ENCODE data around the gene CYYR1. TPM values are rescaled to one million over a fixed set of nuclear protein-coding genes. Genes with fewer than 3 reads are reported as not detected.

CYYR1 gene
- polyA plus RNA-seq, 3 donors = 0.16 to 0.30 TPM; not detected in 1

DNA sequence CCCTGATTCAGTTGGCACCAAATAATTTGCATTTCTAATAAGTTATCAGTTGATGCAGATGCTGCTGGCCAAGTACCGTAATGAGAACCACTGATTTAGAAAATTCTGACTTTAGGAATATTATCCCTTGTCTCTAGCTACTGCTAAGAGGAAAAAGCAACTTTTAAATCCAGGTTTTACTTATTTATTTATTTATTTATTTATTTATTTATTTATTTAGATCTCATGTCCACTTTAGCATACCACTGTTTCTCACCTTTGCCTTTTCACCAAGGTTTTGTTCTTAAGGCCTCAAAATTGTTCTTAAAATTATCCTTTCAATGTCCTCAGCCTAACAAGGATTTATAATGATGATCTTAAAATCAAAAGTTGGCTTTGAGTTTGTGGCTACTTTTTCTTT, 8.7 kb upstream of the CYYR1 start:
- H3K9me3 ChIP-seq (replicated peaks in 1 of 2; ENCODE audit: control insufficient read depth in 1 of 2, insufficient read depth in 1 of 2, low read length in 2 of 2) = peaks cover 0 to 4% of the 10 kb centered on the region in 2 donors
- H3K79me2 ChIP-seq (ENCODE audit: insufficient read depth, low read length) = no peaks in the 10 kb centered on the region
- intact Hi-C loops (cut with micrococcal nuclease) = no loop called here
- Mint-ChIP-seq H3K27ac (no peak overlapping the region), H3K27me3 (ENCODE audit: low read depth in 3 of 3) (no peaks in the 10 kb centered on the region), H3K4me3 (no peak overlapping the region), H3K36me3 (no peaks in the 10 kb centered on the region), H3K9me3 (peaks cover 8 to 21% (median 11%) of the 10 kb centered on the region in 7 donors), H3K4me1 (no peaks in the 10 kb centered on the region)
- no peak overlapping the region for H2AFZ ChIP-seq (ENCODE audit: insufficient read depth, low read depth, low read length, poor library complexity, severe bottlenecking)
- no peak overlapping the region for H3K27ac ChIP-seq (ENCODE audit: low read depth in 1 of 2, low read length in 2 of 2)
- H3K27me3 ChIP-seq (ENCODE audit: control insufficient read depth in 2 of 2, insufficient read depth in 2 of 2, low read length in 2 of 2) = no peaks in the 10 kb centered on the region
- no peaks in the 10 kb centered on the region for H3K4me1 ChIP-seq (ENCODE audit: control insufficient read depth in 1 of 2, insufficient read depth in 2 of 2, low read length in 2 of 2)
- no peak overlapping the region for H3K4me2 ChIP-seq (replicated peaks; ENCODE audit: extremely low read depth, low read length, poor library complexity, severe bottlenecking)
- WGBS (ENCODE audit: insufficient coverage) = no CpG with 5 or more reads among the region's 1 CpG
- no peak overlapping the region for H3K9ac ChIP-seq (ENCODE audit: insufficient read depth, low read length, poor library complexity, severe bottlenecking)
- TF ChIP-seq, protein P1, sequence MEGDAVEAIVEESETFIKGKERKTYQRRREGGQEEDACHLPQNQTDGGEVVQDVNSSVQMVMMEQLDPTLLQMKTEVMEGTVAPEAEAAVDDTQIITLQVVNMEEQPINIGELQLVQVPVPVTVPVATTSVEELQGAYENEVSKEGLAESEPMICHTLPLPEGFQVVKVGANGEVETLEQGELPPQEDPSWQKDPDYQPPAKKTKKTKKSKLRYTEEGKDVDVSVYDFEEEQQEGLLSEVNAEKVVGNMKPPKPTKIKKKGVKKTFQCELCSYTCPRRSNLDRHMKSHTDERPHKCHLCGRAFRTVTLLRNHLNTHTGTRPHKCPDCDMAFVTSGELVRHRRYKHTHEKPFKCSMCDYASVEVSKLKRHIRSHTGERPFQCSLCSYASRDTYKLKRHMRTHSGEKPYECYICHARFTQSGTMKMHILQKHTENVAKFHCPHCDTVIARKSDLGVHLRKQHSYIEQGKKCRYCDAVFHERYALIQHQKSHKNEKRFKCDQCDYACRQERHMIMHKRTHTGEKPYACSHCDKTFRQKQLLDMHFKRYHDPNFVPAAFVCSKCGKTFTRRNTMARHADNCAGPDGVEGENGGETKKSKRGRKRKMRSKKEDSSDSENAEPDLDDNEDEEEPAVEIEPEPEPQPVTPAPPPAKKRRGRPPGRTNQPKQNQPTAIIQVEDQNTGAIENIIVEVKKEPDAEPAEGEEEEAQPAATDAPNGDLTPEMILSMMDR (IDR thresholded peaks at IDR 0.05) = no peak
- H3K4me3 ChIP-seq (replicated peaks in 1 of 3; ENCODE audit: low read depth in 2 of 3, low read length in 3 of 3) = no peak overlapping the region
- H4K20me1 ChIP-seq (ENCODE audit: insufficient read depth, low read length) = no peaks in the 10 kb centered on the region
- H3K36me3 ChIP-seq (replicated peaks in 1 of 2; ENCODE audit: control insufficient read depth in 1 of 2, insufficient read depth in 2 of 2, low read length in 2 of 2) = no peaks in the 10 kb centered on the region
- DNase-seq = no peak

DNA sequence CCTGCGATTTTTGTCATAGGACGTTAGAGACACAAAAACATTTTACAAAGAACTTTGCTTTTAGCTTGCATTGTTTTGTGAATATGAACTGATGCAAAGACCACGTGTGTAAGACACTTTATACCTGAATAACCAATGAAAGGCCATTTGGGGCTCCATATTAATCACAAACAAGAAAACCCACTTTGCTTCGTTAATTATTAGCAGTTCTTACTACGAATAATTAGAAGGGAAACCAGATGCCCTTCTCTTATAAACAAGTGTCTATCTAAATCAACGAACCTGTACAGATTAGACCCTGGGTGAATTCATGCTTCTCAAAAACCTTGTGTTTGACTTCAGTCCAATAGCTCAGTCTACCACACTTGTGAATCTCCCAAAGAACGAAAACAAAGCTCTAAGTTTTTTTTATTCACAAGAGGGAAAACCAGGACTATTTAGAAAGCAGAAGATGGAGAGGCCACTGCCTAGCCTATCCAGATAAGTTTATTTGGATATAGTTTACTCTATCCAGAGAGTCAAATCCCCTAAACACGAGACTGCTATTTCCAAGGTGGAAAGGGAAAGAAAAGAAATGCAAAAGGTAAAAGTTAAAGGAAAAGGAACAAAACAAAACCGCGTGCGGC, 897 bp downstream of the CYYR1 start:
- Histone ChIP-seq H3K9ac (ENCODE audit: insufficient read depth, low read length, poor library complexity, severe bottlenecking) (peak overlapping the region; percentile 55), H3K79me2 (ENCODE audit: insufficient read depth, low read length) (no peaks in the 10 kb centered on the region), H3K9me3 (replicated peaks in 1 of 2; ENCODE audit: control insufficient read depth in 1 of 2, insufficient read depth in 1 of 2, low read length in 2 of 2) (peaks cover 4 to 15% of the 10 kb centered on the region in 2 donors), H3K36me3 (replicated peaks in 1 of 2; ENCODE audit: control insufficient read depth in 1 of 2, insufficient read depth in 2 of 2, low read length in 2 of 2) (no peaks in the 10 kb centered on the region), H3K27me3 (ENCODE audit: control insufficient read depth in 2 of 2, insufficient read depth in 2 of 2, low read length in 2 of 2) (peaks cover 0 to 5% of the 10 kb centered on the region in 2 donors), H2AFZ (ENCODE audit: insufficient read depth, low read depth, low read length, poor library complexity, severe bottlenecking) (peak overlapping the region; percentile 83), H3K4me2 (replicated peaks; ENCODE audit: extremely low read depth, low read length, poor library complexity, severe bottlenecking) (peak overlapping the region; percentile 98), H3K4me1 (ENCODE audit: control insufficient read depth in 1 of 2, insufficient read depth in 2 of 2, low read length in 2 of 2) (peaks cover 9 to 16% of the 10 kb centered on the region in 2 donors), H3K4me3 (replicated peaks in 1 of 3; ENCODE audit: low read depth in 2 of 3, low read length in 3 of 3) (peak overlapping the region; percentile 28 to 80 (median 37)), H3K27ac (ENCODE audit: low read depth in 1 of 2, low read length in 2 of 2) (no peak overlapping the region), H4K20me1 (ENCODE audit: insufficient read depth, low read length) (no peaks in the 10 kb centered on the region)
- no peak overlapping the region for H3K27ac Mint-ChIP-seq
- intact Hi-C loops (cut with micrococcal nuclease) = no loop called here
- H3K9me3 Mint-ChIP-seq = peaks cover 8 to 17% (median 12%) of the 10 kb centered on the region in 7 donors
- no peak for DNase-seq
- TF ChIP-seq, protein P1 (IDR thresholded peaks at IDR 0.05) = no peak
- peak overlapping the region; percentile 85 to 96 for H3K4me3 Mint-ChIP-seq
- H3K4me1 Mint-ChIP-seq = peaks cover 29% of the 10 kb centered on the region
- peaks cover 5 to 20% (median 10%) of the 10 kb centered on the region in 3 donors for H3K27me3 Mint-ChIP-seq (ENCODE audit: low read depth in 3 of 3)
- H3K36me3 Mint-ChIP-seq = peaks cover 0 to 4% of the 10 kb centered on the region in 2 donors
- 0% methylated on average over 4 of the region's 11 CpGs for WGBS (ENCODE audit: insufficient coverage)
